Measurements from ENCODE around the gene KIF2A. TPM values are rescaled to one million over a fixed set of nuclear protein-coding genes. Genes with fewer than 3 reads are reported as not detected.

KIF2A gene
- total and polyA plus RNA-seq, 9 of the 15 experiments (the other 6 are each of a cell fraction or from before 2014, with no cell fraction given), result 42.6 to 126 (median 77.6) TPM

GRCh38 chr5:62376064-62376463, 70.1 kb downstream of the KIF2A start (continued):
- TF ChIP-seq, protein P1, sequence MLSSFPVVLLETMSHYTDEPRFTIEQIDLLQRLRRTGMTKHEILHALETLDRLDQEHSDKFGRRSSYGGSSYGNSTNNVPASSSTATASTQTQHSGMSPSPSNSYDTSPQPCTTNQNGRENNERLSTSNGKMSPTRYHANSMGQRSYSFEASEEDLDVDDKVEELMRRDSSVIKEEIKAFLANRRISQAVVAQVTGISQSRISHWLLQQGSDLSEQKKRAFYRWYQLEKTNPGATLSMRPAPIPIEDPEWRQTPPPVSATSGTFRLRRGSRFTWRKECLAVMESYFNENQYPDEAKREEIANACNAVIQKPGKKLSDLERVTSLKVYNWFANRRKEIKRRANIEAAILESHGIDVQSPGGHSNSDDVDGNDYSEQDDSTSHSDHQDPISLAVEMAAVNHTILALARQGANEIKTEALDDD (IDR thresholded peaks at IDR 0.05), result no peak
- TF ChIP-seq SIRT6 (IDR thresholded peaks at IDR 0.05; ENCODE audit: low read depth, low read length), result no peak
- no peak for TF ChIP-seq ZNF395 (CRISPR knock-in tag; IDR thresholded peaks at IDR 0.05)
- TF ChIP-seq DPF2 (IDR thresholded peaks at IDR 0.05), result peak; percentile 83
- TF ChIP-seq ZNF766 (CRISPR knock-in tag; conservative IDR thresholded peaks at IDR 0.05), result no peak
- no peak for TF ChIP-seq TRIM25 (IDR thresholded peaks at IDR 0.05; ENCODE audit: borderline replicate concordance)
- TF ChIP-seq, protein P2, sequence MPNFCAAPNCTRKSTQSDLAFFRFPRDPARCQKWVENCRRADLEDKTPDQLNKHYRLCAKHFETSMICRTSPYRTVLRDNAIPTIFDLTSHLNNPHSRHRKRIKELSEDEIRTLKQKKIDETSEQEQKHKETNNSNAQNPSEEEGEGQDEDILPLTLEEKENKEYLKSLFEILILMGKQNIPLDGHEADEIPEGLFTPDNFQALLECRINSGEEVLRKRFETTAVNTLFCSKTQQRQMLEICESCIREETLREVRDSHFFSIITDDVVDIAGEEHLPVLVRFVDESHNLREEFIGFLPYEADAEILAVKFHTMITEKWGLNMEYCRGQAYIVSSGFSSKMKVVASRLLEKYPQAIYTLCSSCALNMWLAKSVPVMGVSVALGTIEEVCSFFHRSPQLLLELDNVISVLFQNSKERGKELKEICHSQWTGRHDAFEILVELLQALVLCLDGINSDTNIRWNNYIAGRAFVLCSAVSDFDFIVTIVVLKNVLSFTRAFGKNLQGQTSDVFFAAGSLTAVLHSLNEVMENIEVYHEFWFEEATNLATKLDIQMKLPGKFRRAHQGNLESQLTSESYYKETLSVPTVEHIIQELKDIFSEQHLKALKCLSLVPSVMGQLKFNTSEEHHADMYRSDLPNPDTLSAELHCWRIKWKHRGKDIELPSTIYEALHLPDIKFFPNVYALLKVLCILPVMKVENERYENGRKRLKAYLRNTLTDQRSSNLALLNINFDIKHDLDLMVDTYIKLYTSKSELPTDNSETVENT (CRISPR knock-in tag; IDR thresholded peaks at IDR 0.05), result no peak
- no peak; the same call in 1 of the 2 replicates for TF ChIP-seq MTA1 (IDR thresholded peaks at IDR 0.05; ENCODE audit: borderline replicate concordance)
- peak; percentile 72 for TF ChIP-seq SMARCA4 (IDR thresholded peaks at IDR 0.05)
- no peak for TF ChIP-seq BHLHE40 (IDR thresholded peaks at IDR 0.05; ENCODE audit: low read length)
- peak; percentile 98 for TF ChIP-seq ZNF316 (IDR thresholded peaks at IDR 0.05)
- no peak for TF ChIP-seq ZBTB1 (CRISPR knock-in tag; IDR thresholded peaks at IDR 0.05; ENCODE audit: borderline replicate concordance, low read depth)
- peak in 1 of 2 experiments; percentile 39; a peak in 1 of 4 replicates for TF ChIP-seq FOXK2 (conservative IDR thresholded peaks at IDR 0.05 in 1 of 2, IDR thresholded peaks at IDR 0.05 in 1 of 2; ENCODE audit: low read depth in 2 of 2)
- TF ChIP-seq ZNF699 (CRISPR knock-in tag; IDR thresholded peaks at IDR 0.05; ENCODE audit: insufficient replicate concordance), result no peak
- TF ChIP-seq E2F8 (IDR thresholded peaks at IDR 0.05; ENCODE audit: low read depth, partially characterized antibody), result no peak
- no peak for TF ChIP-seq TSC22D4 (tag; IDR thresholded peaks at IDR 0.05)
- TF ChIP-seq, protein P3, sequence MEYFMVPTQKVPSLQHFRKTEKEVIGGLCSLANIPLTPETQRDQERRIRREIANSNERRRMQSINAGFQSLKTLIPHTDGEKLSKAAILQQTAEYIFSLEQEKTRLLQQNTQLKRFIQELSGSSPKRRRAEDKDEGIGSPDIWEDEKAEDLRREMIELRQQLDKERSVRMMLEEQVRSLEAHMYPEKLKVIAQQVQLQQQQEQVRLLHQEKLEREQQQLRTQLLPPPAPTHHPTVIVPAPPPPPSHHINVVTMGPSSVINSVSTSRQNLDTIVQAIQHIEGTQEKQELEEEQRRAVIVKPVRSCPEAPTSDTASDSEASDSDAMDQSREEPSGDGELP (CRISPR knock-in tag; IDR thresholded peaks at IDR 0.05; ENCODE audit: borderline replicate concordance), result no peak
- no peak for TF ChIP-seq XRCC5 (IDR thresholded peaks at IDR 0.05; ENCODE audit: low read depth, low read length)
